MM.1S (cell line): ENCODE data around the gene GMPPA.

Experiments used
- DNase-seq: peaks from one replicate; pipeline ENCODE4 v3.0.0-alpha.2; 2015
- H2AFZ ChIP-seq: fragments of 300-600 bp; sonication (generic); 2 replicates; pipeline ENCODE4 v1.6.0; 2016; ENCODE audit warnings: antibody characterized with exemption, low read length
- H3F3A ChIP-seq: fragments of 300-600 bp; sonication (generic); 2 replicates; pipeline ENCODE4 v1.6.1; 2016; ENCODE audit warnings: mild to moderate bottlenecking, antibody characterized with exemption, low read length, moderate library complexity, mixed read lengths; ENCODE audit not compliant: insufficient read depth
- H3K27ac ChIP-seq: fragments of 300-600 bp; sonication (generic); 2 replicates; pipeline ENCODE4 v1.5.1; 2016; ENCODE audit warnings: mild to moderate bottlenecking, low read length
- H3K27me3 ChIP-seq: fragments of 300-600 bp; sonication (generic); replicated peaks from 2 replicates; pipeline ENCODE4 v1.6.0; 2016; ENCODE audit warnings: low read length; ENCODE audit not compliant: insufficient read depth
- H3K36me3 ChIP-seq: fragments of 300-600 bp; sonication (generic); replicated peaks from 2 replicates; pipeline ENCODE4 v1.6.1; 2016; ENCODE audit warnings: mild to moderate bottlenecking, low read length, mixed read lengths; ENCODE audit not compliant: insufficient read depth
- H3K4me1 ChIP-seq: fragments of 300-600 bp; sonication (generic); 2 replicates; pipeline ENCODE4 v1.6.1; 2016; ENCODE audit warnings: low read length, mixed read lengths
- H3K4me2 ChIP-seq: fragments of 300-600 bp; sonication (generic); 2 replicates; pipeline ENCODE4 v1.6.0; 2016; ENCODE audit warnings: low read depth, low read length
- H3K4me3 ChIP-seq: fragments of 300-600 bp; sonication (generic); 2 replicates; pipeline ENCODE4 v1.5.1; 2016; ENCODE audit warnings: low read length, mixed read lengths
- H3K79me2 ChIP-seq: fragments of 300-600 bp; sonication (generic); 2 replicates; pipeline ENCODE4 v1.6.1; 2016; ENCODE audit warnings: mixed run types, low read length, mixed read lengths
- H3K9ac ChIP-seq: fragments of 300-600 bp; sonication (generic); 2 replicates; pipeline ENCODE4 v1.6.1; 2016; ENCODE audit warnings: low read length, mixed read lengths
- H3K9me2 ChIP-seq: fragments of 300-600 bp; sonication (generic); replicated peaks from 2 replicates; pipeline ENCODE4 v1.6.1; 2016; ENCODE audit warnings: mild to moderate bottlenecking, low read length, mixed read lengths; ENCODE audit not compliant: insufficient read depth
- H3K9me3 ChIP-seq: fragments of 300-600 bp; sonication (generic); replicated peaks from 2 replicates; pipeline ENCODE4 v1.6.1; 2016; ENCODE audit warnings: mild to moderate bottlenecking, low read length, mixed read lengths; ENCODE audit not compliant: insufficient read depth
- H4K20me1 ChIP-seq: fragments of 300-600 bp; sonication (generic); 2 replicates; pipeline ENCODE4 v1.6.1; 2016; ENCODE audit warnings: mild to moderate bottlenecking, low read length, moderate library complexity, mixed read lengths; ENCODE audit not compliant: insufficient read depth
- EZH2 ChIP-seq: fragments of 300-600 bp; sonication (generic); optimal IDR thresholded peaks from 2 replicates; pipeline ENCODE3; 2017; ENCODE audit warnings: low read depth, mild to moderate bottlenecking, antibody characterized with exemption, low read length, mixed read lengths
- EZH2phosphoT487 ChIP-seq: fragments of 300-600 bp; sonication (generic); IDR thresholded peaks from 2 replicates; pipeline ENCODE4 v1.6.1; 2018; ENCODE audit warnings: antibody characterized with exemption, low read length
- TF ChIP-seq, protein P1 (sequence below): fragments of 300-600 bp; sonication (generic); IDR thresholded peaks from 2 replicates; pipeline ENCODE4 v1.5.1; 2016; ENCODE audit warnings: antibody characterized with exemption, low read length, mixed read lengths

GMPPA gene

DNA sequence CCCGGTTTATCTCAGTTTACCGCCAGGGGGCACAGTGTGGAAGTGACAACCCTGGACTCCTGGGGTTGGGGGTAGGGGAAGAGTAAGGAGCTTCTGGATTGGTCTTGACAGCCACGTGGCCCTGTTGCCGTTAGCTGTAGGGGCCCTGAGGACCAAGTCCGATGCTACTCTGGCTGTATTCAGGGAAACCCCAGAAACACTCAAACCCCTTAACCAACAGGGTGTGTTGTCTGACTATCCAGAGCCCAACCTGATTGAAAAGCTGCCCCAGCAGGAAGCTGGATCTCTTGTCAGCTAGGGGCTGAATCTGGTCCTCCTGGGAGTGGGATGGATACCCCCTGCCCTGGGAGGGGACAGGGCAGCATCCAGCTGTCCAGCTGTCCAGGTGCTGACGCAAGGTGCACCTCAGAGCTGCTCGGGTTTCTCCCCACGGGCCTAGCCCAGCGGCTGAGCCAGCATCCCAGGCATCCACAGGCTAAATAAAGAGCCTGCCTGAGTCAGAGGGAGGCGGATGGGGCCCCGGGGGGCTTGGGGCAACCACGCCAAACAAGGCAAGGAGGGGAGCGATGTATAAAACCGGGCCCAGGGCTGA lies 3.1 kb upstream of the GMPPA start:
- Histone ChIP-seq H3K27ac (no peak overlapping the region), H3K4me1 (peaks cover 11% of the 10 kb centered on the region), H3K4me2 (no peak overlapping the region), H3K79me2 (peaks cover 13% of the 10 kb centered on the region), H3K9ac (no peak overlapping the region), H2AFZ (no peak overlapping the region), H3K27me3 (peaks cover 68% of the 10 kb centered on the region), H3F3A (no peaks in the 10 kb centered on the region), H3K4me3 (no peak overlapping the region), H4K20me1 (no peaks in the 10 kb centered on the region), H3K9me3 (no peaks in the 10 kb centered on the region), H3K9me2 (no peaks in the 10 kb centered on the region), H3K36me3 (no peaks in the 10 kb centered on the region)
- peak; percentile 19 for DNase-seq
- TF ChIP-seq, protein P1, sequence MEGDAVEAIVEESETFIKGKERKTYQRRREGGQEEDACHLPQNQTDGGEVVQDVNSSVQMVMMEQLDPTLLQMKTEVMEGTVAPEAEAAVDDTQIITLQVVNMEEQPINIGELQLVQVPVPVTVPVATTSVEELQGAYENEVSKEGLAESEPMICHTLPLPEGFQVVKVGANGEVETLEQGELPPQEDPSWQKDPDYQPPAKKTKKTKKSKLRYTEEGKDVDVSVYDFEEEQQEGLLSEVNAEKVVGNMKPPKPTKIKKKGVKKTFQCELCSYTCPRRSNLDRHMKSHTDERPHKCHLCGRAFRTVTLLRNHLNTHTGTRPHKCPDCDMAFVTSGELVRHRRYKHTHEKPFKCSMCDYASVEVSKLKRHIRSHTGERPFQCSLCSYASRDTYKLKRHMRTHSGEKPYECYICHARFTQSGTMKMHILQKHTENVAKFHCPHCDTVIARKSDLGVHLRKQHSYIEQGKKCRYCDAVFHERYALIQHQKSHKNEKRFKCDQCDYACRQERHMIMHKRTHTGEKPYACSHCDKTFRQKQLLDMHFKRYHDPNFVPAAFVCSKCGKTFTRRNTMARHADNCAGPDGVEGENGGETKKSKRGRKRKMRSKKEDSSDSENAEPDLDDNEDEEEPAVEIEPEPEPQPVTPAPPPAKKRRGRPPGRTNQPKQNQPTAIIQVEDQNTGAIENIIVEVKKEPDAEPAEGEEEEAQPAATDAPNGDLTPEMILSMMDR: peak; percentile 55
- TF ChIP-seq EZH2phosphoT487: no peak
- no peak for TF ChIP-seq EZH2

DNA sequence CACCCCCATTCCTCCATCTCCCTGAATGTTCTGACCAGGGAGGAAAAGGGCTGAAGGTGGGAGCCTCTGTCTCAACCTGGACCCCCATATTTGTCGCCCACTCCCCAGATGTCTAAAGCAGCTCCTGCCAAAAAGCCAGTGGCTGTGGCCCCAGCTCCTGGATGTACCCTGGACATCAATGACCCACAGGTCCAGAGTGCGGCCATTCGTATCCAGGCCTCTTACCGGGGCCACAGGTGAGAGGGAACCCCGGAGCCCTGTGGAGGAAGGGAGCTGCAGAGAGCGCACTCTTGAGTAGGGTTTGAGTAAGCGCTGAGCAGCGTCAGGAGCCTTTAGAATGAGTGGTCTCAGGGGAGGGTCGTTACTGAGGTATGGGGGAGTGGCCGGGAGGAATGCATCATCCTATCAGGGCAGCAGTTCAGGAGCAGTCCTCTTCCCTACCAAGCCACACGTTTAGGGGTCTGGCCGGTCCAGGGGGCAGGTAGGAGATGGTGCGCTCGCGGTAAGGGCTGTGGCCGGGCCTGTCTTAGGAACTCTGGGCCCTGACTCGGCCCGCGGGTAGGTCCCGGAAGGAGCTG lies 2.4 kb upstream of the GMPPA start:
- Histone ChIP-seq H4K20me1 (no peaks in the 10 kb centered on the region), H3K9me2 (no peaks in the 10 kb centered on the region), H3K79me2 (peaks cover 13% of the 10 kb centered on the region), H2AFZ (no peak overlapping the region), H3K27ac (no peak overlapping the region), H3F3A (no peaks in the 10 kb centered on the region), H3K4me3 (no peak overlapping the region), H3K4me1 (peaks cover 11% of the 10 kb centered on the region), H3K4me2 (no peak overlapping the region), H3K9me3 (no peaks in the 10 kb centered on the region), H3K36me3 (no peaks in the 10 kb centered on the region), H3K9ac (no peak overlapping the region), H3K27me3 (peaks cover 61% of the 10 kb centered on the region)
- no peak for TF ChIP-seq EZH2phosphoT487
- TF ChIP-seq, protein P1: no peak
- TF ChIP-seq EZH2: no peak
- DNase-seq: no peak

DNA sequence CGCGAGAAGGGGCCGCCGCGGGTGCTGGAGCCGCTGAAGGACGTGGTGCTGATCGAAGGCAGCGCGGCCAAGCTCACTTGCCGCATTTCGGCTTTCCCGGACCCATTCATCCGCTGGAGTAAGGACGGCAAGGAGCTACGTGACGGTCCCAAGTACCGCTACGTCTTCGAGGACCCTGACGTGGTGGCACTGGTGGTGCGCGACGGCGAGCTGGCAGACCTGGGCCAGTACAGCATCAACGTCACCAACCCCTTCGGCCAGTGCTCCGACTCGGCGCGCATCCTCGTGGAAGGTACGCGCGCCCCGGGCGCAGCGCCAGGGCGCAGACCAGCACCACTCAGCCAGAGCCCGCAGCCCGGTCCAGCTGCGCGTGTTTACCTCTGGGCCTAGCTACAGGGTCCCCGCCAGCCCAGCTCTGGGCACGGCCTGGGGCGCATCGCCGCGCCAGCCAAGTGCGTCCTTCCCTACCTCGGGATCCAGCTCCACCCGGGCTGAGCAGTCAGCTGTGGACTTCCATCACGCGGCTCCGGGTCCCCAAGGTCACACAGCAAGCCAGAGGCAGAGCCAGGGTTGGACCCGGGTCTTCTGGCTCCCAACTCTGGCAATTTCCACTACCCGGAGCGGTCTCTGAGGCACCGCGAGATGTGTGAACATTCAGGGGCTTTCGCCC lies 1.7 kb upstream of the GMPPA start:
- TF ChIP-seq, protein P1: no peak
- no peak for TF ChIP-seq EZH2
- Histone ChIP-seq H4K20me1 (no peaks in the 10 kb centered on the region), H3K9ac (no peak overlapping the region), H3K4me2 (no peak overlapping the region), H3K27me3 (peaks cover 55% of the 10 kb centered on the region), H3K27ac (no peak overlapping the region), H3K36me3 (no peaks in the 10 kb centered on the region), H2AFZ (no peak overlapping the region), H3F3A (no peaks in the 10 kb centered on the region), H3K9me3 (no peaks in the 10 kb centered on the region), H3K79me2 (peaks cover 13% of the 10 kb centered on the region), H3K9me2 (no peaks in the 10 kb centered on the region), H3K4me3 (no peak overlapping the region), H3K4me1 (peaks cover 11% of the 10 kb centered on the region)
- no peak for DNase-seq
